H1 (cell line): ENCODE data around the gene ETF1. TPM values are rescaled to one million over a fixed set of nuclear protein-coding genes. Genes with fewer than 3 reads are reported as not detected.

ENCODE experiments used
- CTCF ChIA-PET: fragments of 300-600 bp; sonication (Branson Sonifier 250); formaldehyde crosslinking; loops from one replicate; lab custom pipeline; 2021; ENCODE audit not compliant: partially characterized antibody; lab: Charles Lee
- POLR2A ChIA-PET: fragments of 300-600 bp; sonication (Branson Sonifier 250); formaldehyde crosslinking; loops from one replicate; lab custom pipeline; 2021; ENCODE audit warnings: inconsistent platforms; ENCODE audit not compliant: partially characterized antibody; lab: Charles Lee
- DNase-seq, 2 experiments: peaks; one replicate each; pipeline versions ENCODE4 v3.0.0 to v3.0.0-alpha.2; 2010 to 2022; ENCODE audit warnings: low spot score in 2 of 2, low read depth in 1 of 2, mixed read lengths in 1 of 2
- FAIRE-seq: peaks from 2 replicates; lab custom pipeline; 2011; peaks lifted over from hg19 to GRCh38; lab: Jason Lieb, UNC
- H2AFZ ChIP-seq: 2 replicates; pipeline ENCODE4 v1.8.1; 2012; ENCODE audit warnings: low read length, inconsistent platforms
- H2AK5ac ChIP-seq: 2 replicates; pipeline ENCODE4 v1.6.1; 2013; ENCODE audit warnings: low read depth, low read length
- H2BK120ac ChIP-seq: replicated peaks from 2 replicates; pipeline ENCODE3; 2013; ENCODE audit warnings: low read depth, low read length, inconsistent platforms
- H2BK12ac ChIP-seq: 2 replicates; pipeline ENCODE4 v1.6.1; 2013; ENCODE audit warnings: low read depth, low read length
- H2BK15ac ChIP-seq: 2 replicates; pipeline ENCODE4 v1.6.1; 2013; ENCODE audit warnings: low read length
- H2BK20ac ChIP-seq: 2 replicates; pipeline ENCODE4 v1.6.1; 2013; ENCODE audit warnings: low read length
- H2BK5ac ChIP-seq: 2 replicates; pipeline ENCODE4 v1.6.1; 2013; ENCODE audit warnings: low read depth, low read length
- H3K14ac ChIP-seq: 2 replicates; pipeline ENCODE4 v1.6.1; 2013; ENCODE audit warnings: inconsistent platforms; ENCODE audit not compliant: insufficient read length
- H3K18ac ChIP-seq: 2 replicates; pipeline ENCODE4 v1.6.1; 2013; ENCODE audit warnings: low read length; ENCODE audit errors: extremely low read depth
- H3K23ac ChIP-seq: 2 replicates; pipeline ENCODE4 v1.6.1; 2013; ENCODE audit warnings: inconsistent platforms; ENCODE audit not compliant: insufficient read length
- H3K23me2 ChIP-seq: 2 replicates; pipeline ENCODE4 v1.6.1; 2013; ENCODE audit warnings: low read depth, low read length
- H3K27ac ChIP-seq: 2 replicates; pipeline ENCODE4 v1.6.1; 2011; ENCODE audit warnings: low read depth, low read length, inconsistent platforms
- H3K27me3 ChIP-seq, 4 experiments: replicated peaks in 1 of 4; 1 replicate in 1 of 4; 2 replicates in 3 of 4; pipeline versions ENCODE4 v1.6.1 to v1.8.1; 2011 to 2013; ENCODE audit warnings: low read length in 3 of 4, mild to moderate bottlenecking in 3 of 4, inconsistent platforms in 2 of 4, mixed read lengths in 2 of 4, moderate library complexity in 1 of 4; ENCODE audit not compliant: control insufficient read depth in 3 of 4, insufficient read depth in 3 of 4; ENCODE audit errors: extremely low read depth in 1 of 4
- H3K36me3 ChIP-seq, 4 experiments: 2 replicates each; pipeline versions ENCODE4 v1.6.1 to v1.8.1; 2011 to 2013; ENCODE audit warnings: mild to moderate bottlenecking in 4 of 4, low read length in 3 of 4, moderate library complexity in 2 of 4, control low read depth in 1 of 4, inconsistent platforms in 1 of 4; ENCODE audit not compliant: insufficient read depth in 4 of 4, control insufficient read depth in 2 of 4
- H3K4ac ChIP-seq: replicated peaks from 2 replicates; pipeline ENCODE3; 2013; ENCODE audit warnings: low read length, low read depth, mixed read lengths, inconsistent platforms; ENCODE audit not compliant: insufficient read length
- H3K4me1 ChIP-seq, 4 experiments: replicated peaks in 1 of 4; 1 replicate in 1 of 4; 2 replicates in 3 of 4; pipeline versions ENCODE4 v1.6.1 to v1.8.1; 2011 to 2013; ENCODE audit warnings: low read length in 3 of 4, inconsistent platforms in 2 of 4, mixed read lengths in 1 of 4; ENCODE audit not compliant: insufficient read depth in 4 of 4, control insufficient read depth in 3 of 4
- H3K4me2 ChIP-seq, 2 experiments: 2 replicates each; pipeline versions ENCODE4 v1.6.1 to v1.8.1; 2011 to 2013; ENCODE audit warnings: low read depth in 2 of 2, low read length in 2 of 2, control low read depth in 1 of 2, inconsistent platforms in 1 of 2, mild to moderate bottlenecking in 1 of 2; ENCODE audit not compliant: insufficient read depth in 1 of 2
- H3K4me3 ChIP-seq, 4 experiments: fragments of 200-600, 300-600 bp in 1 of 4; sonication (generic), shearing (Covaris generic), sonication (Bioruptor Twin) in 1 of 4; 2 replicates each; pipeline versions ENCODE4 v1.5.1 to v1.8.1; 2011 to 2016; ENCODE audit warnings: low read length in 4 of 4, low read depth in 3 of 4, control low read depth in 2 of 4, inconsistent platforms in 2 of 4, mild to moderate bottlenecking in 2 of 4, mixed read lengths in 1 of 4, moderate library complexity in 1 of 4; ENCODE audit not compliant: insufficient read depth in 2 of 4; ENCODE audit errors: extremely low read depth in 1 of 4
- H3K56ac ChIP-seq: replicated peaks from 2 replicates; pipeline ENCODE3; 2013; ENCODE audit warnings: low read depth, mild to moderate bottlenecking, mixed read lengths, low read length, inconsistent platforms; ENCODE audit not compliant: insufficient read length
- H3K79me1 ChIP-seq: 2 replicates; pipeline ENCODE4 v1.6.1; 2013; ENCODE audit warnings: low read depth, low read length, control low read depth
- H3K79me2 ChIP-seq, 2 experiments: 2 replicates each; pipeline versions ENCODE4 v1.6.1 to v1.8.1; 2012 to 2013; ENCODE audit warnings: low read length in 2 of 2, mild to moderate bottlenecking in 2 of 2, inconsistent platforms in 1 of 2; ENCODE audit not compliant: insufficient read depth in 2 of 2, control insufficient read depth in 1 of 2
- H3K9ac ChIP-seq, 4 experiments: replicated peaks in 1 of 4; 1 replicate in 1 of 4; 2 replicates in 3 of 4; pipeline versions ENCODE4 v1.6.1 to v1.8.1; 2011 to 2013; ENCODE audit warnings: low read depth in 3 of 4, low read length in 3 of 4, control low read depth in 2 of 4, mild to moderate bottlenecking in 2 of 4, moderate library complexity in 2 of 4, inconsistent platforms in 1 of 4; ENCODE audit errors: extremely low read depth in 1 of 4
- H3K9me3 ChIP-seq, 2 experiments: 2 replicates each; pipeline versions ENCODE4 v1.6.1 to v1.8.1; 2012 to 2013; ENCODE audit warnings: mild to moderate bottlenecking in 2 of 2, moderate library complexity in 2 of 2, control low read depth in 1 of 2, inconsistent platforms in 1 of 2, low read depth in 1 of 2, low read length in 1 of 2, mixed read lengths in 1 of 2; ENCODE audit not compliant: insufficient read depth in 2 of 2
- H4K20me1 ChIP-seq, 2 experiments: replicated peaks in 1 of 2; 2 replicates each; pipeline versions ENCODE3 to v1.8.1; 2011 to 2013; ENCODE audit warnings: inconsistent platforms in 2 of 2, low read length in 2 of 2, mild to moderate bottlenecking in 1 of 2; ENCODE audit not compliant: insufficient read depth in 2 of 2, control insufficient read depth in 1 of 2
- H4K5ac ChIP-seq: 2 replicates; pipeline ENCODE4 v1.6.1; 2013; ENCODE audit warnings: low read length, low read depth, mixed read lengths, inconsistent platforms; ENCODE audit not compliant: insufficient read length
- H4K8ac ChIP-seq: 2 replicates; pipeline ENCODE4 v1.8.0; 2013; ENCODE audit warnings: mild to moderate bottlenecking, moderate library complexity, low read length, inconsistent platforms; ENCODE audit not compliant: insufficient read depth; ENCODE audit errors: extremely low read depth
- H4K91ac ChIP-seq: replicated peaks from 2 replicates; pipeline ENCODE3; 2013; ENCODE audit warnings: low read length, mixed read lengths, inconsistent platforms; ENCODE audit not compliant: insufficient read length
- NRF1 ChIP-seq: IDR thresholded peaks from 2 replicates; pipeline ENCODE4 v1.6.1; 2011; ENCODE audit warnings: mild to moderate bottlenecking, low read depth, low read length, improper control_type of control experiment
- POLR2A ChIP-seq, 2 experiments: IDR thresholded peaks; 1 replicate in 1 of 2; 2 replicates in 1 of 2; pipeline ENCODE4 v1.6.1; 2011; ENCODE audit warnings: low read depth in 2 of 2, low read length in 2 of 2, mild to moderate bottlenecking in 2 of 2; ENCODE audit errors: control extremely low read depth in 1 of 2
- POLR2AphosphoS5 ChIP-seq: IDR thresholded peaks from 2 replicates; pipeline ENCODE4 v1.6.1; 2011; ENCODE audit warnings: low read depth, low read length
- SIN3A ChIP-seq, 2 experiments: IDR thresholded peaks in 1 of 2; conservative IDR thresholded peaks in 1 of 2; 2 replicates each; pipeline ENCODE4 v1.6.1; 2011 to 2012; ENCODE audit warnings: low read length in 2 of 2, improper control_type of control experiment in 1 of 2, low read depth in 1 of 2, mild to moderate bottlenecking in 1 of 2
- SP4 ChIP-seq: IDR thresholded peaks from 2 replicates; pipeline ENCODE4 v1.6.1; 2012; ENCODE audit warnings: low read length, inconsistent platforms
- SUZ12 ChIP-seq: fragments of 200-600 bp; sonication (generic); IDR thresholded peaks from 2 replicates; pipeline ENCODE4 v1.6.1; 2012; ENCODE audit warnings: mild to moderate bottlenecking, inconsistent platforms, low read length, moderate library complexity, mixed read lengths
- WGBS, 2 experiments: shearing (Covaris generic) in 1 of 2; methylation state at CpG; one replicate each; pipeline versions ENCODE4 v1.1.6 to v1.1.7; 2013 to 2015; ENCODE audit warnings: low lambda C conversion rate in 2 of 2, mixed read lengths in 2 of 2, inconsistent platforms in 1 of 2, low coverage in 1 of 2, missing lambda C conversion rate in 1 of 2; ENCODE audit not compliant: insufficient replicate concordance in 2 of 2, insufficient coverage in 1 of 2, insufficient read length in 1 of 2; ENCODE audit errors: extremely low coverage in 1 of 2, missing lambda C conversion rate in 1 of 2; 5-methylcytosine and 5-hydroxymethylcytosine counted together
- polyA plus RNA-seq, 7 experiments: library from polyadenylated mRNA; depleted of rRNA in 3 of 7; stranded (reverse) in 5 of 7; unstranded in 2 of 7; fragments of >200 nt in 5 of 7; fragments of 200-250 nt in 2 of 7; gene quantifications; 1 replicate in 5 of 7; 2 replicates in 1 of 7; 4 replicates in 1 of 7; pipeline versions ENCODE4 v1.2.1 to v1.2.3, GENCODE V29; 2011 to 2013; ENCODE audit warnings: missing spikeins in 2 of 7, mixed read lengths in 2 of 7
- total RNA-seq: library from RNA; stranded (reverse); fragmentation: NEBNext Ultra II Directional; extraction: Animal tissue kit (Norgen Biotek cat#: 25700); gene quantifications from 2 replicates; pipeline ENCODE4 v1.2.1, GENCODE V29; 2021

ETF1 gene
- total and polyA plus RNA-seq, 2 of the 8 experiments (the other 6 are each of a cell fraction or from before 2014, with no cell fraction given): 50.5 to 168 TPM

- no peak overlapping the region for H3K14ac ChIP-seq
- H4K5ac ChIP-seq: no peak overlapping the region
- H3K4me1 ChIP-seq: no peaks in the 10 kb centered on the region
- no peak for FAIRE-seq
- H3K56ac ChIP-seq: no peak overlapping the region
- H3K23me2 ChIP-seq: no peaks in the 10 kb centered on the region
- H3K9me3 ChIP-seq: no peaks in the 10 kb centered on the region
- CTCF ChIA-PET: interaction anchor here (0.7 to 1.5 kb wide), 2 partner anchors 13 to 104 kb away, joined by 3 to 5 read pairs; no protein-coding TSS in a partner anchor
- POLR2A ChIA-PET: interaction anchor here (0.7 to 26.9 kb wide), 10 partner anchors 11 to 771 kb away, joined by 3 to 1018 read pairs (median 6); partner anchors contain the start of genes EGR1, ETF1 and HSPA9
- H2AK5ac ChIP-seq: no peak overlapping the region
- H4K91ac ChIP-seq: no peak overlapping the region
- 89% methylated on average over 4 of the region's 5 CpGs; no CpG with 5 or more reads in 1 of the 2 experiments for WGBS, 2 experiments
- H3K79me2 ChIP-seq: peaks cover 0 to 15% of the 10 kb centered on the region in 2 experiments; a peak in 2 of 4 replicates
- no peak overlapping the region for H3K4me2 ChIP-seq
- no peaks in the 10 kb centered on the region; the same call in 1 of the 2 replicates for H3K79me1 ChIP-seq
- no peak for DNase-seq
- TF ChIP-seq NRF1 (no peak), SIN3A (conservative IDR thresholded peaks at IDR 0.05 in 1 of 2, IDR thresholded peaks at IDR 0.05 in 1 of 2; ENCODE audit: low read depth in 1 of 2, low read length in 2 of 2) (no peak), POLR2A (IDR thresholded peaks at IDR 0.05; ENCODE audit: control extremely low read depth in 1 of 2, low read depth in 2 of 2, low read length in 2 of 2) (0 out of 3 replicates have a peak, but pooled peaks of 1 of the 2 experiments have one; percentile 58), SUZ12 (no peak), SP4 (no peak), POLR2AphosphoS5 (peak; percentile 63; the same call in 1 of the 2 replicates)
- H3K27me3 ChIP-seq: no peaks in the 10 kb centered on the region
- H2BK5ac ChIP-seq: no peak overlapping the region
- no peak overlapping the region for H2BK12ac ChIP-seq
- H2BK20ac ChIP-seq: no peak overlapping the region
- H3K4ac ChIP-seq: no peak overlapping the region
- H2AFZ ChIP-seq: no peak overlapping the region
- H3K23ac ChIP-seq: no peak overlapping the region
- peaks cover 25 to 53% (median 40%) of the 10 kb centered on the region in 4 experiments for H3K36me3 ChIP-seq
- no peak overlapping the region for H3K4me3 ChIP-seq
- peaks cover 4 to 9% of the 10 kb centered on the region in 2 experiments for H4K20me1 ChIP-seq
- no peak overlapping the region for H2BK15ac ChIP-seq
- no peak overlapping the region for H4K8ac ChIP-seq
- H3K27ac ChIP-seq: no peak overlapping the region
- H3K9ac ChIP-seq: no peak overlapping the region
- H2BK120ac ChIP-seq: no peak overlapping the region
- H3K18ac ChIP-seq: no peak overlapping the region
These were observed 10.5 kb upstream of the ETF1 start for GRCh38 chr5:138553437-138554095.
